ENCODE measurements around the gene CHCHD1.

The CHCHD1 gene

GRCh38 chr10:73744664-73744975, 37.2 kb upstream of the CHCHD1 start:
- peak overlapping the region; percentile 99 for H3K4me3 ChIP-seq (ENCODE audit: insufficient read depth, low read depth, low read length)
- H3K36me3 ChIP-seq (ENCODE audit: control insufficient read depth, insufficient read depth, low read length) = peaks cover 9% of the 10 kb centered on the region
- 0 to 1% methylated on average over 8 to 10 of the region's 10 CpGs for WGBS, 2 experiments
- H3K9me3 ChIP-seq (ENCODE audit: control insufficient read depth, low read length) = no peaks in the 10 kb centered on the region
- no peaks in the 10 kb centered on the region for H3K27me3 ChIP-seq (ENCODE audit: control insufficient read depth, insufficient read depth, low read length, poor library complexity, severe bottlenecking)
- H3K4me1 ChIP-seq (ENCODE audit: control insufficient read depth, insufficient read depth, low read length) = peaks cover 9% of the 10 kb centered on the region
- peak overlapping the region; percentile 94 for H3K27ac ChIP-seq (ENCODE audit: insufficient read depth, low read depth, low read length, poor library complexity, severe bottlenecking)

DNA sequence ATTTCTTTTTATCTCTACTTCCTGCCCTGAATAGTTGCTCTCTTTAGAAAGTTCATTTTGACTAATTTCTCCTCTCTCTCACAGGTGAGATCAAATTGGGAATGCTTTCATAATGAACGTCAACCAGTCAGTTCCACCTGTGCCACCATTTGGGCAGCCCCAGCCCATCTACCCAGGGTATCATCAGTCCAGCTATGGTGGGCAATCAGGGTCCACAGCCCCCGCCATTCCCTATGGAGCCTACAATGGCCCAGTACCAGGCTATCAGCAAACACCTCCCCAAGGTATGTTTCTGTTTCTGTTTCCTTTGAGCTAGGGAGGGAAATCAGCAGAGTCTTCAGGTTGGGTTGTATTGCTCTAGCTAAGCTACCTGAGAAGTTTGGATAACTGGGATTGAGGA, 35.1 kb upstream of the CHCHD1 start:
- H3K9me3 ChIP-seq (ENCODE audit: control insufficient read depth, low read length) = no peaks in the 10 kb centered on the region
- WGBS, 2 experiments = 94 to 98% methylated on average over 2 of the region's 2 CpGs

DNA sequence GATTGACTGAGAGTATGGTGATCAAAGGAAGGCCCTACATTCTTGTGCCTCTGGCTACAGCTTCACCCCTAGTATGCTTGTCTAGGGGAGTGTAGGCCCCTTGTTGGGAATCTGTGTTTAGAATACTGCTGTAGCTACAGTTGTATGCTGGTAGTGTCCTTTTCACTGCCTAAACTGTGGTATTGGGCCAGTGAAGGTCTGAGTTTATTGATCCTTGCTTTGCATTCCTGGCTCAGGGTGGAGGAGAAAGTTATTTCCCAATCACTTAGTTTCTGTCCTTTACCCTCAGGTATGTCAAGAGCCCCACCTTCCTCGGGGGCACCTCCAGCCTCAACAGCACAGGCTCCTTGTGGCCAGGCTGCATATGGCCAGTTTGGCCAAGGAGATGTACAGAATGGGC, 31.0 kb upstream of the CHCHD1 start:
- H3K4me3 ChIP-seq (ENCODE audit: insufficient read depth, low read depth, low read length) = no peak overlapping the region
- H3K36me3 ChIP-seq (ENCODE audit: control insufficient read depth, insufficient read depth, low read length) = peaks cover 35% of the 10 kb centered on the region
- WGBS, 2 experiments = 91 to 95% methylated on average over 1 of the region's 1 CpG
- no peaks in the 10 kb centered on the region for H3K4me1 ChIP-seq (ENCODE audit: control insufficient read depth, insufficient read depth, low read length)
- H3K27me3 ChIP-seq (ENCODE audit: control insufficient read depth, insufficient read depth, low read length, poor library complexity, severe bottlenecking) = no peaks in the 10 kb centered on the region
- H3K27ac ChIP-seq (ENCODE audit: insufficient read depth, low read depth, low read length, poor library complexity, severe bottlenecking) = no peak overlapping the region
- no peaks in the 10 kb centered on the region for H3K9me3 ChIP-seq (ENCODE audit: control insufficient read depth, low read length)

More for the DNA sequence above, 35.1 kb upstream of the CHCHD1 start:
- Histone ChIP-seq H3K4me3 (ENCODE audit: insufficient read depth, low read depth, low read length) (no peak overlapping the region), H3K27ac (ENCODE audit: insufficient read depth, low read depth, low read length, poor library complexity, severe bottlenecking) (no peak overlapping the region), H3K27me3 (ENCODE audit: control insufficient read depth, insufficient read depth, low read length, poor library complexity, severe bottlenecking) (no peaks in the 10 kb centered on the region), H3K36me3 (ENCODE audit: control insufficient read depth, insufficient read depth, low read length) (peaks cover 20% of the 10 kb centered on the region), H3K4me1 (ENCODE audit: control insufficient read depth, insufficient read depth, low read length) (peaks cover 9% of the 10 kb centered on the region)

- H3K4me1 ChIP-seq (ENCODE audit: control insufficient read depth, insufficient read depth, low read length) = no peaks in the 10 kb centered on the region
- H3K9me3 ChIP-seq (ENCODE audit: control insufficient read depth, low read length) = no peaks in the 10 kb centered on the region
- no peaks in the 10 kb centered on the region for H3K27me3 ChIP-seq (ENCODE audit: control insufficient read depth, insufficient read depth, low read length, poor library complexity, severe bottlenecking)
- H3K27ac ChIP-seq (ENCODE audit: insufficient read depth, low read depth, low read length, poor library complexity, severe bottlenecking) = no peak overlapping the region
- 87 to 96% methylated on average over 1 of the region's 1 CpG for WGBS, 2 experiments
- no peak overlapping the region for H3K4me3 ChIP-seq (ENCODE audit: insufficient read depth, low read depth, low read length)
- H3K36me3 ChIP-seq (ENCODE audit: control insufficient read depth, insufficient read depth, low read length) = peaks cover 37% of the 10 kb centered on the region
Measured at GRCh38 chr10:73756183-73756582, 25.7 kb upstream of the CHCHD1 start.

GRCh38 chr10:73758704-73759511, 22.9 kb upstream of the CHCHD1 start:
- H3K27me3 ChIP-seq (ENCODE audit: control insufficient read depth, insufficient read depth, low read length, poor library complexity, severe bottlenecking) = no peaks in the 10 kb centered on the region
- peaks cover 38% of the 10 kb centered on the region for H3K36me3 ChIP-seq (ENCODE audit: control insufficient read depth, insufficient read depth, low read length)
- H3K4me3 ChIP-seq (ENCODE audit: insufficient read depth, low read depth, low read length) = no peak overlapping the region
- no peaks in the 10 kb centered on the region for H3K4me1 ChIP-seq (ENCODE audit: control insufficient read depth, insufficient read depth, low read length)
- no peak overlapping the region for H3K27ac ChIP-seq (ENCODE audit: insufficient read depth, low read depth, low read length, poor library complexity, severe bottlenecking)
- WGBS, 2 experiments = 94% methylated on average over 9 of the region's 9 CpGs
- no peaks in the 10 kb centered on the region for H3K9me3 ChIP-seq (ENCODE audit: control insufficient read depth, low read length)

GRCh38 chr10:73759512-73760115, 22.2 kb upstream of the CHCHD1 start:
- no peak overlapping the region for H3K4me3 ChIP-seq (ENCODE audit: insufficient read depth, low read depth, low read length)
- H3K9me3 ChIP-seq (ENCODE audit: control insufficient read depth, low read length) = no peaks in the 10 kb centered on the region
- peaks cover 40% of the 10 kb centered on the region for H3K36me3 ChIP-seq (ENCODE audit: control insufficient read depth, insufficient read depth, low read length)
- H3K27me3 ChIP-seq (ENCODE audit: control insufficient read depth, insufficient read depth, low read length, poor library complexity, severe bottlenecking) = no peaks in the 10 kb centered on the region
- H3K27ac ChIP-seq (ENCODE audit: insufficient read depth, low read depth, low read length, poor library complexity, severe bottlenecking) = no peak overlapping the region
- WGBS, 2 experiments = 94% methylated on average over 5 of the region's 5 CpGs
- H3K4me1 ChIP-seq (ENCODE audit: control insufficient read depth, insufficient read depth, low read length) = no peaks in the 10 kb centered on the region

- WGBS, 2 experiments = 100% methylated on average over 1 of the region's 1 CpG
- Histone ChIP-seq H3K27me3 (ENCODE audit: control insufficient read depth, insufficient read depth, low read length, poor library complexity, severe bottlenecking) (no peaks in the 10 kb centered on the region), H3K9me3 (ENCODE audit: control insufficient read depth, low read length) (no peaks in the 10 kb centered on the region), H3K4me3 (ENCODE audit: insufficient read depth, low read depth, low read length) (no peak overlapping the region), H3K36me3 (ENCODE audit: control insufficient read depth, insufficient read depth, low read length) (peaks cover 61% of the 10 kb centered on the region), H3K27ac (ENCODE audit: insufficient read depth, low read depth, low read length, poor library complexity, severe bottlenecking) (no peak overlapping the region), H3K4me1 (ENCODE audit: control insufficient read depth, insufficient read depth, low read length) (no peaks in the 10 kb centered on the region)
Measured at GRCh38 chr10:73761781-73762180, 20.1 kb upstream of the CHCHD1 start.

DNA sequence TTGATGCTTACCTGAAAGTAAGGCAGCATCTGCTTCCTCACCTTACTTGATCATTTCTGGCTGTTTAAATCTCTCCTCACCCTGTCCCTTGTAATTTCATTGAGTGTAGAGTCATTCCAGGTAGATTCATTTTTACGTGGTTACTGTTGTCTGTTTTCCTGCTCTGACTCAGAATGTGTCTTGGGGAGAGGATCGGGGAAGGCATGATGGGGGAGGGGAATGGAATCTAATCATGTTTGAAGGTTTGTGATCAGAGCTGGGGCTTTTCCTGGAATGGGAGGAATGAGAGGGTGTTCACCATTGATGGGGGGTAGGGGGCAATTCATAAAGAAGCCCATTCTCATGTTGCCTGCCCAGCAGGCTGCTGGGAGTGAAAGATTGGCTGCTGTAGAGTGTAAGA, 18.9 kb upstream of the CHCHD1 start:
- 90% methylated on average over 2 of the region's 2 CpGs for WGBS, 2 experiments
- no peaks in the 10 kb centered on the region for H3K9me3 ChIP-seq (ENCODE audit: control insufficient read depth, low read length)
- H3K27me3 ChIP-seq (ENCODE audit: control insufficient read depth, insufficient read depth, low read length, poor library complexity, severe bottlenecking) = no peaks in the 10 kb centered on the region
- no peaks in the 10 kb centered on the region for H3K4me1 ChIP-seq (ENCODE audit: control insufficient read depth, insufficient read depth, low read length)
- H3K27ac ChIP-seq (ENCODE audit: insufficient read depth, low read depth, low read length, poor library complexity, severe bottlenecking) = no peak overlapping the region
- H3K36me3 ChIP-seq (ENCODE audit: control insufficient read depth, insufficient read depth, low read length) = peaks cover 66% of the 10 kb centered on the region
- no peak overlapping the region for H3K4me3 ChIP-seq (ENCODE audit: insufficient read depth, low read depth, low read length)

DNA sequence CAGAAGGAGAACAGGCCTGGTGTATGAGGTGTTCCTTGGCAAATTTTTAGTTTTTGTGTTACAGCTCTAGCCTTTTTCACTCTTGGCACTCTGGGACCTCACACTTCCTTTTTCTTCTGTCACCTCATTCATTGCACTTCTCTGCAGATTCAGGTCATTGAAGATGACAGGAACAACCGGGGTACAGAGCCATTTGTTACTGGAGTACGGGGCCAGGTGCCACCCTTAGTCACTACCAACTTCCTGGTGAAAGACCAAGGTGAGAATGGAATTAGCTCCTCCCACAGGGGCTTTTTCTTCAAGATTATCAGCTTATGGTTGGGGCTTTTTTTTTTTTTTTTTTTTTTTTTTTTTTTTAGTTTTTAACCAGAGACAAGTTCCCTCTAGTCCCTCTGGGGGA, 18.5 kb upstream of the CHCHD1 start:
- 95 to 100% methylated on average over 2 of the region's 2 CpGs for WGBS, 2 experiments
- peaks cover 69% of the 10 kb centered on the region for H3K36me3 ChIP-seq (ENCODE audit: control insufficient read depth, insufficient read depth, low read length)
- no peak overlapping the region for H3K27ac ChIP-seq (ENCODE audit: insufficient read depth, low read depth, low read length, poor library complexity, severe bottlenecking)
- no peaks in the 10 kb centered on the region for H3K27me3 ChIP-seq (ENCODE audit: control insufficient read depth, insufficient read depth, low read length, poor library complexity, severe bottlenecking)
- no peaks in the 10 kb centered on the region for H3K9me3 ChIP-seq (ENCODE audit: control insufficient read depth, low read length)
- H3K4me1 ChIP-seq (ENCODE audit: control insufficient read depth, insufficient read depth, low read length) = no peaks in the 10 kb centered on the region
- H3K4me3 ChIP-seq (ENCODE audit: insufficient read depth, low read depth, low read length) = no peak overlapping the region

GRCh38 chr10:73765066-73765465, 16.8 kb upstream of the CHCHD1 start:
- no peak overlapping the region for H3K4me3 ChIP-seq (ENCODE audit: insufficient read depth, low read depth, low read length)
- peaks cover 76% of the 10 kb centered on the region for H3K36me3 ChIP-seq (ENCODE audit: control insufficient read depth, insufficient read depth, low read length)
- H3K27me3 ChIP-seq (ENCODE audit: control insufficient read depth, insufficient read depth, low read length, poor library complexity, severe bottlenecking) = no peaks in the 10 kb centered on the region
- H3K4me1 ChIP-seq (ENCODE audit: control insufficient read depth, insufficient read depth, low read length) = no peaks in the 10 kb centered on the region
- no peaks in the 10 kb centered on the region for H3K9me3 ChIP-seq (ENCODE audit: control insufficient read depth, low read length)
- WGBS, 2 experiments = 95 to 96% methylated on average over 5 to 6 of the region's 6 CpGs
- no peak overlapping the region for H3K27ac ChIP-seq (ENCODE audit: insufficient read depth, low read depth, low read length, poor library complexity, severe bottlenecking)
